ENCODE data around the gene GPX2.

GRCh38 chr14:64891839-64892375 lies 50.6 kb downstream of the GPX2 start:
- TF ChIP-seq TAF1 (conservative IDR thresholded peaks at IDR 0.05), result no peak
- TF ChIP-seq RAD21 (IDR thresholded peaks at IDR 0.05), result peak; percentile 89 to 91
- TF ChIP-seq YY1 (IDR thresholded peaks at IDR 0.05), result no peak
- TF ChIP-seq, protein P1, sequence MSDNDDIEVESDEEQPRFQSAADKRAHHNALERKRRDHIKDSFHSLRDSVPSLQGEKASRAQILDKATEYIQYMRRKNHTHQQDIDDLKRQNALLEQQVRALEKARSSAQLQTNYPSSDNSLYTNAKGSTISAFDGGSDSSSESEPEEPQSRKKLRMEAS (IDR thresholded peaks at IDR 0.05), result no peak
- TF ChIP-seq, protein P2, sequence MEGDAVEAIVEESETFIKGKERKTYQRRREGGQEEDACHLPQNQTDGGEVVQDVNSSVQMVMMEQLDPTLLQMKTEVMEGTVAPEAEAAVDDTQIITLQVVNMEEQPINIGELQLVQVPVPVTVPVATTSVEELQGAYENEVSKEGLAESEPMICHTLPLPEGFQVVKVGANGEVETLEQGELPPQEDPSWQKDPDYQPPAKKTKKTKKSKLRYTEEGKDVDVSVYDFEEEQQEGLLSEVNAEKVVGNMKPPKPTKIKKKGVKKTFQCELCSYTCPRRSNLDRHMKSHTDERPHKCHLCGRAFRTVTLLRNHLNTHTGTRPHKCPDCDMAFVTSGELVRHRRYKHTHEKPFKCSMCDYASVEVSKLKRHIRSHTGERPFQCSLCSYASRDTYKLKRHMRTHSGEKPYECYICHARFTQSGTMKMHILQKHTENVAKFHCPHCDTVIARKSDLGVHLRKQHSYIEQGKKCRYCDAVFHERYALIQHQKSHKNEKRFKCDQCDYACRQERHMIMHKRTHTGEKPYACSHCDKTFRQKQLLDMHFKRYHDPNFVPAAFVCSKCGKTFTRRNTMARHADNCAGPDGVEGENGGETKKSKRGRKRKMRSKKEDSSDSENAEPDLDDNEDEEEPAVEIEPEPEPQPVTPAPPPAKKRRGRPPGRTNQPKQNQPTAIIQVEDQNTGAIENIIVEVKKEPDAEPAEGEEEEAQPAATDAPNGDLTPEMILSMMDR (IDR thresholded peaks at IDR 0.05; ENCODE audit: low read depth, low read length, missing input control), result peak; percentile 69
- no peak for TF ChIP-seq RXRA (IDR thresholded peaks at IDR 0.05)
- no peak for TF ChIP-seq HNF4A (conservative IDR thresholded peaks at IDR 0.05)
- TF ChIP-seq ATF3 (IDR thresholded peaks at IDR 0.05), result no peak
- TF ChIP-seq JUND (IDR thresholded peaks at IDR 0.05), result no peak
- TF ChIP-seq REST (IDR thresholded peaks at IDR 0.05), result no peak
- no peak for TF ChIP-seq GABPA (IDR thresholded peaks at IDR 0.05 in 1 of 2, conservative IDR thresholded peaks at IDR 0.05 in 1 of 2)
- no peak for TF ChIP-seq HNF4G (IDR thresholded peaks at IDR 0.05)
